Measurements from ENCODE around the gene ULK1.

GRCh38 chr12:131857908-131858850 is 36.2 kb upstream of the ULK1 start:
- TF ChIP-seq EZH2 (IDR thresholded peaks at IDR 0.05), result no peak
- TF ChIP-seq POLR2AphosphoS5 (IDR thresholded peaks at IDR 0.05; ENCODE audit: borderline replicate concordance, low read depth, low read length), result no peak
